HG02840 (cell line): ENCODE data around the gene FAM221B.

ENCODE experiments used
- ATAC-seq: cut with Tn5 transposase; IDR thresholded peaks from one replicate; pipeline ENCODE4 v1.9.1; 2021; ENCODE audit warnings: mild to moderate bottlenecking, moderate library complexity, moderate number of reproducible peaks; ENCODE audit not compliant: unreplicated experiment, low FRiP score

The FAM221B gene

GRCh38 chr9:35828716-35829083 lies at the start of gene FAM221B:
Gene FAM221B, minus strand, starts transcription at chr9:35828732. Its CDS starts 2,571 bp downstream, at chr9:35826161.
- no peak for ATAC-seq

DNA sequence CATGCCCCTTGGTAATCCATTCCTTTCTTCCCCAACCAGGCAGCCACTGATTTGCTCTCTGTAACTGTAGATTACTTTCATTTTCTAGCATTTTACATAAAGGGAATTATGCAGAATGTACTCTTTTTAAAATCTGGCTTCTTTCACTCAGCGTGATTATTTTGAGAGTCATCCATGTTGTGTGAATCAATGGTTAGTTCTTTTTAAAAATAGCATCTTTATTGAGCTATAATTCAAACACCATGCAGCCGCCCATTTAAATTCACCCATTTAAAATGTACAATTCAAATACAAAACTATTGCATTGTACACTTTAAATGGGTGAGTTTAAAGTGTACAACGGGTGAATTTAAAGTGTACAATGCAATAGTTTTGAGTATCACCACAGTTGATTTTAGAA lies 44.0 kb upstream of the FAM221B start:
- ATAC-seq = no peak

DNA sequence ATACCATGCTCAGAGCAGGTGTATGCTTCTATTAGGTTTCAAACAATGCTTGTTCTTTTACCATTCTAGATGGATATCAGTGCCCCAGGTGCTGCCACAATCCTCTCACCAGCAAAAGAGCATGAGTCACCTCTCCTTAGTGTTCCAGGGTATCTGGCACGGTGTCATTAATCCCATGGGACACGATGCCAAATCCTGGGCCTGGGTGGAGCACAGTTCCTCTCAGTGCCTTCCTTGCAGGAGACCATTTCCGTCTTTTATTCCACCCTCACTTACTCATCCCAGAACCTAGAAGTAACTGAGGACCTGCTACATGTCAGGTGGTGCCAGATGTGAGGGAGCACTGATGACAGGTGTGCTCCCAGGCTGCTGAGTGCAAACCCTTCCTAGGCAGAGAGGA lies 43.0 kb upstream of the FAM221B start:
- no peak for ATAC-seq

DNA sequence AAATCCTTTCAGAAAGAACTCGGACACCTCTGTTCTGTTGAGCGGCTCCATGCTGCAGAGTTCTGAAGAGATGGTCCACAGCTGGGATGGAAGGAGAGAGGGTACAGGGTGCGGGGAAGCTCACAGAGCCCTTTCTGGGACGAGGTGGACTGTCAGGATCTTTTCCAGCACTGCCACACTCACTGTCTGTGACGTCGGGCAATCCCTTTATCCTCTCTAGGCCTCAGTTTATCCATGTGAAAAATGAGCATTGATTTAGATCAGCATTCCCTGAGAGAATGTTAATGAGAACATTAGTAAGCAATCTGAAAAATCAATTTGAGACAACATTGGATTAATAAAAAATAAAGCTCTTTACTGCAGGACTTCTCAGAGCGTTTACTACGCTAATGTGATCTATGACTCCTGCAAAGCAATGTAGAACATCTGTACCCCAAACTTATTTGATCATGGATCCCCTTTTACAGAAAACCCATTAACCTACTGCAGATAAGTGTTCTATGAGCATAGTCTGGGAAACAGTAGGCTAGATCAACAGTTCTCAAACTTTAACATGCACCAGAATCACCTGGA lies 41.9 kb upstream of the FAM221B start, which contains the start of gene OR13J1:
Gene OR13J1 (minus strand): TSS at position 51 of the 573 bp plus-strand sequence. CDS start 0 bp downstream, at position 51.
- ATAC-seq = no peak

- ATAC-seq = no peak
Measured at GRCh38 chr9:35869621-35870216, 41.2 kb upstream of the FAM221B start.

GRCh38 chr9:35868933-35869332 lies 40.4 kb upstream of the FAM221B start:
- no peak for ATAC-seq

- ATAC-seq = no peak
Measured at GRCh38 chr9:35867538-35867937, 39.0 kb upstream of the FAM221B start.

DNA sequence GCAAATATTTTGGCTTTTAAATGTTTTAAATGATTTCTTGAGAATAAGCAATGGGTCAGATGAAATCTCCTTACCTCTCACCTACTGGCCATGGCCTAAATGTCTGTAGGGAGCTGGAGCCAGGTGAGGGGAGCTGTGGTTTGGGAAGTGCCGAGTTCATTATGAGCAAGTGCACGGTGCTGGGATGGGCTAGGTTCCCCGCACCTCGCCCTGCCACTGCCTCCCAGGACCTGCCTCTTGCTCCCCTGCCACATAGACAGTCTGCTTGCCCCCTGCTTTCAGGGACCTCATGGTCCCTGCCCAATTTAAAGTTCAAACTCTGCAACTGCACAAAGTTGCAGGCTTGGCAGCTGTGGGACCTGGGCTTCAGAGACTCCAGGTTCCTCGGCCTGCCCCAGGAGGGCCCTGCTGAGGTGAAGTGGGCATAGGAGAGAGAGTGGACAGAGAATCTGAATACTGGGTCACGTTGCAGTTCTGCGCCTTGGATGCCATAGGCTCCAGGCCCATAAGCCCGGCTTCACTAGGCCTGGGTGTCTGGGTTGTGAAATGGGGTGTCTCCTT lies 36.2 kb upstream of the FAM221B start:
- ATAC-seq = no peak

GRCh38 chr9:35863583-35863982 lies 35.1 kb upstream of the FAM221B start:
- ATAC-seq = no peak

DNA sequence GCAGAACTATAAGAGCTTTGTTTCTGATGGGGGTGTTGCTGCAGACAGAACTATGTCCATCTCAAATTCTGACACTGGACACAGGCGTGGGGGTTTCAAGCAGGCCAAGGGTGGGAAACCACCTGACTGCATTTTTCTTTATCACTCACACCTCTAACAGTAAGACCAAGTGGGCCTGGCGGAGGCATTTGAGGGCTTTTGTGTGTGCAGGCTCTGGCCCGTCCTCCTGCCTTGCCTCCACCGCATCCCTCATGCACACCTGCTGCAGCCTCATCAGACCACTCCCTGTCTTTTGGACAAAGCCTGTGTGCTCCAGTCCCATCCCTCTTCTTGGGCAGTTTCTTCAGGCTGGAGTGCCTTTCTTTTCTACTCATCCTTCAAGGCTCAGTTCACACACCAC lies 33.8 kb upstream of the FAM221B start:
- ATAC-seq = no peak

DNA sequence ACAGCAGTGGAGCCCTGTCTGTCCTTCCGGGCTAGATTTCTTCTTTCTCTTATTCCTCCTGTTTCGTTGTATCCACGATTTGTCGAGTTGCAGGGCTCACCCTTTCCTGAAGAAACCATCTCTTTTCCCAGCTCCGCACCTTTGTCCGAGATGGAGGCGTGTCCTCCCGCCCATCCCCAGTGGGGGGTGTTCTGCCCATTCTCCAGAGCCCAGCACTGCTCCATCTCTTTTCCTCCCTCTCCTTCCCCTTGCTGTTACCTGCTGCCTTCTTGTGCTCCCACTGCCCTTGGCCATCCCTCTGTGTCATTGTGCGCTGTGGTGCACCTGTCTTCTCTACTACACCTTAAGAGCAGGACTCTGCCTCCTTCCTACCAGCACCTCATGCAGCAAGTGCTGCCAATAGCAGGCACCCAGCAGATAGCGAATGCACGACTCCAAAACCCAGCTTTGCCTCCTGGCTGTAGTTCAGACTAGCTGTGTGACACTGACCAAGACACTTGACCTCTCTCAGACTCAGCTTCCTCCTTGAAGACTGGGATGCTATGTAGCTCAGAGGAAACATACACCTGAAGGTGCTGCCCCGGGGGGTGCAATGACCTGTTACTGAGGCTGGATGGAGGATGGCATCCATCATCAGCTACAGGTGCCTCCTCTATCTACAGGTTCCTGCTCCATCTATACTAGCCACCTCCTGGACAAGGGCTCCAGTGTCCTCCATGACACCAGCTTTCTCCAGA lies 32.8 kb upstream of the FAM221B start:
- no peak for ATAC-seq

DNA sequence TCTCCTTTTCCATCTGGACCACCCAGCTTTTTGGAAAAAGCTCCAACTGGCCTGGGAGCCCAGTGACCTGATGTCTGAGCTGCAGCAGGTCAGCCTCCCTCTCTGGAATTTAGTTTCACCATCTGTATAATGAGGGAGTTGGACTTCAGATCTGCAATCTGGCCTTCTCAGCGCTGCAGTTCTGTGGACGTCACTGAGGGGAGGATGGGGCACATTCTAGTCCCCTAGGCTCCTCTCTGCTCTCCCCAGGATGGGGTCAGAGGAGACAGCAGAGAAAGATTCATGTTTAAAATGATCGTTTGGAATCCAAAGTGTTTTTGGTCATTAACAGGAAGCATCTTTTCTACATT lies 31.4 kb upstream of the FAM221B start:
- ATAC-seq = no peak

GRCh38 chr9:35859310-35859989 lies 30.9 kb upstream of the FAM221B start:
- ATAC-seq = no peak

DNA sequence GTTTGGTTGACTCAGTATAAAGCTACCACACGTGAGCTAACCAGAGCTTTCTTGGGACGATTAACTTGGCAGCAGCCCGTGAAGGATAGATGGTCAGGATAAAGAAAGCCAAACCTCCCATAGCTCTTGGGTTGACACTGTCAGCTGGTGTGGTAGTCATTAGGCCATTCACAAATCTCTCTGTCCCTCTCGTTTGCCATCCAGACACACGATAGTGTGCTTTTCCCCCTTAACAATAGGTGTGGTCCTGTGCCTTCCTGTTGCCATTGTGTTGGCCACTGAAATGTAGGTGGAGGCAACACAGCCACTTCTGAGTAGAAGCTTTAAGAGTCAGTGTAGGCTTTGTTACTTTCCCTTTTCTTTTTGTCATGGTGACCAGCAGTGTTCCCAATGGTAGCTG lies 29.9 kb upstream of the FAM221B start:
- ATAC-seq = no peak

- ATAC-seq = no peak
Measured at GRCh38 chr9:35856882-35857281, 28.4 kb upstream of the FAM221B start.

DNA sequence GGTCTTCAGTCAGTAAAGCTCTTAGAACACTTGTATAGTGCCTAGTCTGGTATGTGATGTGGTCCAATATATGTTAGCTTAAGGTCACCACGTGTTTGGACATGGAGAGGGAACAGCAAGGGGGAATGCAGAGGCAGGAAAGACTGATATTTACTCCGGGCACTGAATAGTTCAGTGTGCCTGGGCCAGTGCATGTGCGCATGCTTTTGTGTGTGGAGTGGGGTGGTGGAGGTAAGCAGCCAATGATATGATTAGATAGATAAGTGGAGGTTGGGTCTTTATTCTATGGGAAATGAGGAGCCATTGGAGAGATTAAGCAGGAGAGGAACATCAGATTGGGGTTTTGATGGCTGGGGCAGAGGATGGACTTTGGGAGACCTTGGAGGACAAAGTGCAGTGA lies 27.7 kb upstream of the FAM221B start:
- ATAC-seq = no peak

DNA sequence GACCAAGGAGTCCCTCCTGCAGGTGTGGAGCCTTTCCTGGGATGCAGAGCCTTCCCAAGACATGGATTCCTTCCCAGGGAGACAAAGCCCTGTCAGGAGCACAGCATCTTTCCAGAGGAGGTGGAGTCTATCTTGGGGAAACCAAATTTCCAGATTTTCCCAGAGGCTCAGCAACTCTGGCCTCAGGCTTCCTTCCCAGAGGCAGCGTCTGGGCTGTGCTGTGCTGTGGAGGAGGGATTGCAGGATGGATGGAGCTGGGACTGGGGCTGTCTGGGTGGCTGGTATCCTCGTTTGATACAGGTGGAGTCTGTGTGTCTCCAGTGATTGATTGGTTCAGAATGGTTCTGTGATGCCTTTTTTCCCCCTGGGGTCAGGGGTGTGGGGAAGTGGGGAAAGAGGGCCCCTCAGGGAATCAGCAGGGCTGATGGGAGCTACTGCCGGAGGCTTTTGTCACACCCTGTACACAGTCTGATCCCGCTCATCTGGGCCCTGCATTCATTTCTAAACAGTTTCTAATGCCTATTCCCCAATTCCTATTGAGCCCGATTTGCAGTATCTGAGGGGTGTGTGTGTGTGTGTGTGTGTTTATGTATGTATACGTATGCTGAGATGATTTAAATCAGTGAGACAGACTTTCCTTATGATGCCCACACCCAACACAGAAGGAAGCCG lies 25.7 kb upstream of the FAM221B start:
- no peak for ATAC-seq

- no peak for ATAC-seq
Measured at GRCh38 chr9:35852876-35853865, 24.6 kb upstream of the FAM221B start.

GRCh38 chr9:35852267-35852815 lies 23.8 kb upstream of the FAM221B start:
- no peak for ATAC-seq
